Melanocyte of skin (primary cell): ENCODE results near the gene ZNF346. TPM values are rescaled to one million over a fixed set of nuclear protein-coding genes. Genes with fewer than 3 reads are reported as not detected.

Experiments
- total RNA-seq, 2 donors: library from RNA; depleted of rRNA; stranded (reverse); fragments of >200 nt; gene quantifications; 2 replicates each; pipeline ENCODE4 v1.2.3, GENCODE V29; 2012

ZNF346 gene, protein sequence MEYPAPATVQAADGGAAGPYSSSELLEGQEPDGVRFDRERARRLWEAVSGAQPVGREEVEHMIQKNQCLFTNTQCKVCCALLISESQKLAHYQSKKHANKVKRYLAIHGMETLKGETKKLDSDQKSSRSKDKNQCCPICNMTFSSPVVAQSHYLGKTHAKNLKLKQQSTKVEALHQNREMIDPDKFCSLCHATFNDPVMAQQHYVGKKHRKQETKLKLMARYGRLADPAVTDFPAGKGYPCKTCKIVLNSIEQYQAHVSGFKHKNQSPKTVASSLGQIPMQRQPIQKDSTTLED
- 10 to 100 TPM; 10.7 to 20.3 TPM for total RNA-seq

DNA sequence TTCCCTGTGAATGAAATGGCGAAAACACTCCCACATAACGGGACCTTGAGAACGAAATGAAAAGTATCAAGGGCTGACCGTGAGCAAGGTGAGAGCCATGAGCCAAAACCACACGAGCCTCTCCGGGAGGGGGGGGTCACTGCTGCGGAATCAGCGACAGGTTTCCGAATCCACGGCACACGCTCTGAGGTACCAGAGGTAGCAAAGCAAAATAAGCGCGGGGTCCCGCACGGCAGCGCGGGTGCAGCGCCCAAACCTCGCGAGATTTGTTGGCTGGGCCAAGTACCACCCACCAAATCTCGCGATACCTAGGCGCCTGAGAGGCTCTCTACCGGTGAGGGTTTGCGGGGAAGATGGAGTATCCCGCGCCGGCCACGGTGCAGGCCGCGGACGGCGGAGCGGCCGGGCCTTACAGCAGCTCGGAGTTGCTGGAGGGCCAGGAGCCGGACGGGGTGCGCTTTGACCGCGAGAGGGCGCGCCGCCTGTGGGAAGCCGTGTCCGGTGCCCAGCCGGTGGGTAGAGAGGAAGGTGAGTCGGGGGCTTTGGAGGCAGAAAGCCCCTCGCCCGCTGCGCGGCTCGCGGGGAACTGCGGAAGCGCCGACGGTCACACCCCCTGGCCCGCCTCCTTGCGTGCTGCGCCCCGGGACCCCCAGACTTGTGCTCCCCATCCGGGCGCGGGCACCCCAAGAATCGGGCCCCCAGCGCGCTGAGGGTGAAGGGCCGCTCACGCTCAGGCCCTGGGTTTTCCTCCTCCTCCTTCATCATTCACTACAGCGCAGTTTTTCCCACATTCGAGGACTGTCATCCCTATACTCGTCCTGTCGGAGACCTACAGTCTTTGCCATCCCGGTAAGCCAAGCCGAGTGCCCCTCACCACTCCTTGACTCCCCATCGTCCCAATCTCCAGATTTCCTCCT is at the start of gene ZNF346:
TSS of gene ZNF346 (plus strand) at position 311 of the 917 bp plus-strand sequence. CDS start at position 354, 43 bp downstream.

DNA sequence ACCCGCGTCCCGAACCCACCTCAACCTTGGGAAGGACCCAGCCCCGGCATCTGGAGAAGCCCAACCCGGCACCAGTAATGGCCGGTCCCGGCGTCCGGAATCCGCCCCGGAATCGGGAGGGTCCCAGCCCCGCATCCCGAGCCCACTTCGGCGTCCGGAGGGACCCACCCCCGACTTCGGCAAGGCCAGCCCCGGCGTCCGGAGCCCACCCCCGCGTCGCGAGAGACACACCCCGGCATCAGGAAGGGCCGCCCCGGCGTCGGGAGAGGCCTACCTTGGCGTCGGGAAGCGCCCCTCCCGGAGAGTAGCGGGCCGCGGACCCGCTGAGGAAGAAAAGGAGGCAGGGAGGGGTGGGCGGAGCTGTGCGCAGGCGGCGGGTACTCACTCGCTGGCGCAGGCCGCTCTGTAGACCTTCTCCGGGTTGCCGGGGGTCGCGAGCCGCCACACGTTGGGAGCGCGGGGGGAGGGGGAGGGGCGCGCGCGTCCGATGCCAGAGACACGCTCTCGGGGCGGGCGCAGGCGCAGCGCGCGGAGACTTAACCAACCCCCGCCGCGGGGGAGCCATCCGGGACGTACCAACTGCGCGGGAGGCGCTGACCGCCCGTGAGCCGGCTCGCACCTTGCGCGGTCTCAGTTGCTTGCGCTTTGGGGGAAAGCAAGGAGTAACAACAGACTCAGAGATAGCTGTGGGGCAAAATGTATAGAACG is 16.1 kb upstream of the ZNF346 start, which contains the start of gene UIMC1:
TSS of gene UIMC1 (minus strand) at position 515 of the 708 bp plus-strand sequence. CDS start 24,164 bp downstream, outside the sequence.

DNA sequence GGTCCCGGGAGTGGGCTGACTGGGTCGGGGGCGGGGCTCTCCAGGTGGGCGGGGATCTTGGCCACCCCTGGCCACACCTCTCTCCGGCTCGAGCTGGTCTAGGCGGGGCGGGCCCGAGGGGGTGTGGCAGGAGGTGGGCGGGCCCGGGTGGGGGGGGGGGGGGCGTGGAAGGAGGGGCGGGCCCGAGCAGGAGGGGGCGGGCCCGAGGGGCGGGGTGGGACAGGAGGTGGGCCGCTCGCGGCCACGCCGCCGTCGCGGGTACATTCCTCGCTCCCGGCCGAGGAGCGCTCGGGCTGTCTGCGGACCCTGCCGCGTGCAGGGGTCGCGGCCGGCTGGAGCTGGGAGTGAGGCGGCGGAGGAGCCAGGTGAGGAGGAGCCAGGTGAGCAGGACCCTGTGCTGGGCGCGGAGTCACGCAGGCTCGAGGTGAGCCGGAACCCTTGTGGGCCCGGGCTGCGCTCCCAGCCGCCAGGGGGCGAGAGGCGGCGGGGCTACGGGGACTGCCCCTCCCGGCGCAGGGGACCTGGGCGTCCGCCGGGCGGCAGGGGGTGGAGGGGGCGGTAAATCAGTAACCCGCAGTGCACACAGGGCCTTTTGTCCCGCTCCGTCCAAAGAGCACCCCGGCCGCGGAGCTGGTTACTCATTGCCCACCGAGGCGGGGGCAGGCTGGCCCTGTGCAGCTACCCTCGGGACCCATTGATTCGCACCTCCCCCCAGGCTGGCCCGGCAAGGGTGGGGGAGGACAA is 64.3 kb downstream of the ZNF346 start, which contains the start of gene FGFR4:
TSS of gene FGFR4 (plus strand) at position 262 of the 744 bp plus-strand sequence. CDS start 2,688 bp downstream, outside the sequence.

Other genes with a start within 250 kb of the ZNF346 start
- not detected for gene UNC5A, start 212.1 kb upstream of the ZNF346 start, total RNA-seq
- gene HK3, start 123.3 kb upstream of the ZNF346 start, total RNA-seq, result under 1 TPM; under 0.01 to 0.34 TPM
- gene UIMC1, start 15.9 kb upstream of the ZNF346 start, total RNA-seq, result 10 to 100 TPM; 18.9 to 24.6 TPM
- gene FGFR4, start 64.2 kb downstream of the ZNF346 start, total RNA-seq, result 1 to 10 TPM; 1.0 to 5.7 TPM
- 10 to 100 TPM; 39.2 to 47.3 TPM for gene NSD1, start 111.1 kb downstream of the ZNF346 start, total RNA-seq